ENCODE measurements around the gene WNT9B.

GRCh38 chr17:46866325-46866724, 14.9 kb downstream of the WNT9B start:
- no peak for TF ChIP-seq POLR2A (IDR thresholded peaks at IDR 0.05; ENCODE audit: low read depth, low read length)
- no peak for TF ChIP-seq POLR2AphosphoS5 (IDR thresholded peaks at IDR 0.05; ENCODE audit: low read depth, low read length)
- TF ChIP-seq TAF1 (IDR thresholded peaks at IDR 0.05; ENCODE audit: low read depth, low read length), result no peak

Data from GM12891 (cell line).